K562 treated with DMSO at 1 percent for 48 hours (cell line): Measurements from ENCODE around the gene LIG1. TPM values are rescaled to one million over a fixed set of nuclear protein-coding genes. Genes with fewer than 3 reads are reported as not detected.

Experiments
- total RNA-seq: library from RNA; unstranded; fragments of 300-600 nt; gene quantifications from 2 replicates; pipeline ENCODE4 v1.2.3, GENCODE V29; 2022; ENCODE audit warnings: low replicate concordance; ENCODE audit errors: extremely low read depth

Gene LIG1
- not detected in 2 replicates for total RNA-seq

GRCh38 chr19:48169939-48170803 lies at the start of gene LIG1, which contains the start of gene ZSWIM9:
Gene LIG1 (minus strand): TSS chr19:48170344. CDS start chr19:48165566, 4,778 bp downstream.
Gene ZSWIM9 (plus strand): TSS chr19:48170680. CDS start chr19:48171803, 1,123 bp downstream.

GRCh38 chr19:48110350-48110966 lies 59.7 kb downstream of the LIG1 start, which contains the start of gene PLA2G4C:
Gene PLA2G4C (minus strand): TSS chr19:48110817. CDS start chr19:48106529, 4,288 bp downstream.

Other genes with a start within 250 kb of the LIG1 start
- gene BSPH1, start 178.2 kb downstream of the LIG1 start, total RNA-seq = not detected in 2 replicates
- gene ELSPBP1, start 175.7 kb downstream of the LIG1 start, total RNA-seq = not detected in 2 replicates
- gene CABP5, start 126.3 kb downstream of the LIG1 start, total RNA-seq = not detected in 2 replicates
- not detected in 2 replicates for gene PLA2G4C, start 59.5 kb downstream of the LIG1 start, total RNA-seq
- gene ZSWIM9, start 336 bp upstream of the LIG1 start, total RNA-seq = not detected in 2 replicates
- not detected in 2 replicates for gene CARD8, start 85.6 kb upstream of the LIG1 start, total RNA-seq
- gene ZNF114, start 99.7 kb upstream of the LIG1 start, total RNA-seq = not detected in 2 replicates
- gene EMP3, start 155.2 kb upstream of the LIG1 start, total RNA-seq = not detected in 2 replicates
- gene TMEM143, start 193.6 kb upstream of the LIG1 start, total RNA-seq = not detected in 2 replicates
- not detected in 2 replicates for gene SYNGR4, start 194.0 kb upstream of the LIG1 start, total RNA-seq
- not detected in 2 replicates for gene KDELR1, start 221.2 kb upstream of the LIG1 start, total RNA-seq
- not detected in 2 replicates for gene GRIN2D, start 223.3 kb upstream of the LIG1 start, total RNA-seq